Subcutaneous adipose tissue (tissue), 4 donors: ENCODE data around the gene NKX2-2. TPM values are rescaled to one million over a fixed set of nuclear protein-coding genes. Genes with fewer than 3 reads are reported as not detected.

Source experiments
- total RNA-seq, 4 donors: library from RNA; depleted of rRNA; stranded (reverse); fragments of >200 nt; gene quantifications; one replicate each; pipeline ENCODE4 v1.1.0, GENCODE V29; 2016
- TF ChIP-seq, protein P1 (sequence below): fragments of 450-650 bp; IDR thresholded peaks from one replicate; pipeline ENCODE4 v1.5.1; 2016; ENCODE audit warnings: low read depth, mild to moderate bottlenecking, control low read depth, antibody characterized with exemption, moderate library complexity

Gene NKX2-2
- total RNA-seq, 4 donors from 2014 or later = not detected

DNA sequence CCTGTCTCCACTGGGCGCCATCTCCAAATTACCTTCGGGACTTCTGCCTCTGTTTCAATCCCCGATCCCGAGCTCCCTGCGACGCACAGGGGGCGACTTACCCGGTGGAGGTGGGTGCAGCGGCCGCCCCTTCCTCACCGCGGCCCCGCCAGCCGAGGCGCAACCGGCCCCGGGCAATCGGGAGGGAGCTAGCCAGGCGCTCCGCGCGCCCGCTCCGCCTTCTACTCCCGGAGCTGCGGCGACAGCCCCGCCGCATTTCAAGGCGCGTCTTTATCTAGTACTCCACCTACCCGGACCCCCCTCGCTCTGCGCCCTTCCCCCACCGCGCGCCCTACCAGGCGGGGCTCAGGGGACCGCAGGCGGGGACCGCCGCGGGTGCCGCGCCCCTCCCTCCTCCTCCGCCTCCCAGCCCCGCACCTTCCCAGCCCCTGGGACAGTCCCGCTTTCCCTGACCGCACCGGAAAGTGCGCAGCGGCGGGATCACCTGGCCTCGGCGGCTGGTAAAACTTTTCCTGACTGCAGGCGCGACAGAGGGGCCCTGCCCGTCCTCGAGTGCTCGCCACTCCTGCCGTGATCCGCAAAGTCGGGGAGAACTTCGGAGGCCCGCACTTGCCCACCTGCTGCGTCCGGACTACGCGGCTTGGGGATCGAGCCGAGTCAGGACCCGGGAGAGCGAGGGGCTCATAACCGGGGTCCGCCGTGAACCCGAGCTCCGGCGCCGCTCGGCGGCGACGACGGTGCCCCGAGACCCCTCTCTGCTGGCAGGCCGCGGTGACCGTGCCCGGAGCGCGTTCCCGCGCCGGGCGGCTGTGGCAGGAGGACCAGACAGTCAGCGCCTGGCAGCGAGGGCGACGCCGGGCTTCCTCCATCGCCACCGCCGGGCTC lies 8.0 kb upstream of the NKX2-2 start:
- TF ChIP-seq, protein P1, sequence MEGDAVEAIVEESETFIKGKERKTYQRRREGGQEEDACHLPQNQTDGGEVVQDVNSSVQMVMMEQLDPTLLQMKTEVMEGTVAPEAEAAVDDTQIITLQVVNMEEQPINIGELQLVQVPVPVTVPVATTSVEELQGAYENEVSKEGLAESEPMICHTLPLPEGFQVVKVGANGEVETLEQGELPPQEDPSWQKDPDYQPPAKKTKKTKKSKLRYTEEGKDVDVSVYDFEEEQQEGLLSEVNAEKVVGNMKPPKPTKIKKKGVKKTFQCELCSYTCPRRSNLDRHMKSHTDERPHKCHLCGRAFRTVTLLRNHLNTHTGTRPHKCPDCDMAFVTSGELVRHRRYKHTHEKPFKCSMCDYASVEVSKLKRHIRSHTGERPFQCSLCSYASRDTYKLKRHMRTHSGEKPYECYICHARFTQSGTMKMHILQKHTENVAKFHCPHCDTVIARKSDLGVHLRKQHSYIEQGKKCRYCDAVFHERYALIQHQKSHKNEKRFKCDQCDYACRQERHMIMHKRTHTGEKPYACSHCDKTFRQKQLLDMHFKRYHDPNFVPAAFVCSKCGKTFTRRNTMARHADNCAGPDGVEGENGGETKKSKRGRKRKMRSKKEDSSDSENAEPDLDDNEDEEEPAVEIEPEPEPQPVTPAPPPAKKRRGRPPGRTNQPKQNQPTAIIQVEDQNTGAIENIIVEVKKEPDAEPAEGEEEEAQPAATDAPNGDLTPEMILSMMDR = no peak

DNA sequence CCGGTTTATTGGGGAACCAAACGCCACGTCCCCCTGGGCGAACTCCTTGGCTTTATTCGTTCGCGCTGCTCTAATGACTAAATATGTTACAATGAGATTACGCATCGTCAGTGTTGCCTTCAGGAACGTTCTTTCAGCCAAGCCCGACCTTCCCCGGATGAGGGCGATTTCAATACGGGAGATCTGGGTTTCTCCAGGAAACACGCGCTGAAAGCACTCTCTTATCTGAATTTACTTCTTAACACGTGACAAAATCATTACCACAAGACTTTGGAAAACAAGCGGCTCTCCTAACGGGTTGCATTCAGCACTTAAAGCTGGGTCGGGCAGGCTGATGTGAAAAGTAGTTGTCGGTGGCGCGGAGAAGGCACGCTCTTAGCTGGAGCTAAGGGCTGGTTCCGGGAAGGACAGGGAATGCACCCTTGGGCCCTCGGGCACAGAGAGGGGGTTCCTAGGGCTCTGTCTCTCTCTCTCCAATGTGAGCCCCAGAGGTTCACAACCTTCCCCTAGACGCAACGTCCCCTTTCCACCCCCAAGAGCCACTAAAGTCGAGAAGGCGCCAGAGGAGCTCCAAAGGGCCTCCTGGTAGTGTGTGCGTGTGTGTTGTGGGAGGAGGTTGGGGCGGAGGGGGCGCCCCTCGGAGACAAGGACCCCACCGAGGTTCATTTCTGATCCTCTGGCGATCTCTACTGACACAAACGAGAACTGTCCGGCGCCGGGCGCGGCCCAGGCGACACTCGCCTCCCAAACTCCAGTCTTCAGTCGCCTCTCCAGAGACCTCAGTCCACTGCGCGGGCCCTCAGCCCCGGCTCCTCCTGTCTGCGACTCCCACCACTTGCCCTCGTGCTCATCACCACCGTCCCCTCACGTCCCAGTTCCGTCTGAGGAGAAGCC lies 7.1 kb upstream of the NKX2-2 start:
- TF ChIP-seq, protein P1 = no peak

DNA sequence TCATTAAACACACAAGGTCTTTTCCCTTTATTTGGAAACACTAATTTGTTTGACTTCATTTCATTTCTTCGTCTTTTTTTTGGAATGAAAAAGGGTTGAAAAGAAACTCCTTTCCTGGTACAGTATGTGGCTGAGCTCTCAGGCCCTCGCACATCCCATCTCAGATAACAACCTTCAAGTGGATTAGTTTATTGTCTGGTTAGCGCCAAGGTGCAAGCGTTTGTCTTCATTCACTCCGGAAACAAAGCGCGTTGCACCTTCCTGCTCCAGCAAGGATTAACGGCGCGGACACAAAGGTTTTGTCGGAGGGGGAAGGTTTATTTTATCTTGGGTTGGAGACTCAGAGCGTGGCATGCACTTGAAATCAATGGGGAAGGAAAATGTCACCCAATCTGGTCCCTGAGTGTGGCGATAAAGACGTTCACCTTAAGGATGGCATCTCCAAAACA lies 5.3 kb upstream of the NKX2-2 start:
- TF ChIP-seq, protein P1 = no peak

DNA sequence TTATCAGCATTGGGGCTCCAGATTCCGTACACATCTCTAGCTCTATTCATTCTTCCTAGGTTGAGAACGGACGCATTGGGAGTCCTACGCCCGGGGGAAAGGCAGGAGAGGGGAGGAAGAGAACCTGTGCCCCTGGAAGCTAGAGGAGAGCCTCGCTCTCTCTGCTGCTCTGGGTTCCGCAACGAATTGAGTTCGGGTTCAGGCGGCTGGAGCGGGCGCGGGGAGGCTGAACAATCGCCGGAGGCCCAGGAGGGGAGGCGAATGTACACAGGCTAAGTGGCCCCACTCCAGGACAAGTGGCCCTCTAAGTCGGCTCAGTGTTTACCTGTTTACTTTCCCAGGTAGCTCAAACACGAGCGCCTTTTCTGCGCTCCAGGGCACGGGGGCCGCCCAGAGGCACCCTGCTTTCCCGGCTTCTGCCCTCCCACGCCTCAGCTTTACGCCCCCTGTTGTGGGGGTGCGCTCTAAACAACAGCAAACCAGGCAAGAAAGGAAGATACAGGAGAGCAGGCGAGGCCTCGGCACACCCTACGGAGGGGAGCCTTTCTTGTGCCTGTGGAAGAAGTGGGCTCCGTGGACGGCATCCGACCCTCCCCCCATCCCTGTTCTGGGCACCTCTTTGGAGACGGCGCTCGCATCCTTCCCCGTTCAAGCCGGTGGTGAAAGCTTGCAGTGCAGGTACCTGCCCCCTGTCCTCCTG lies 4.6 kb upstream of the NKX2-2 start:
- TF ChIP-seq, protein P1 = no peak

DNA sequence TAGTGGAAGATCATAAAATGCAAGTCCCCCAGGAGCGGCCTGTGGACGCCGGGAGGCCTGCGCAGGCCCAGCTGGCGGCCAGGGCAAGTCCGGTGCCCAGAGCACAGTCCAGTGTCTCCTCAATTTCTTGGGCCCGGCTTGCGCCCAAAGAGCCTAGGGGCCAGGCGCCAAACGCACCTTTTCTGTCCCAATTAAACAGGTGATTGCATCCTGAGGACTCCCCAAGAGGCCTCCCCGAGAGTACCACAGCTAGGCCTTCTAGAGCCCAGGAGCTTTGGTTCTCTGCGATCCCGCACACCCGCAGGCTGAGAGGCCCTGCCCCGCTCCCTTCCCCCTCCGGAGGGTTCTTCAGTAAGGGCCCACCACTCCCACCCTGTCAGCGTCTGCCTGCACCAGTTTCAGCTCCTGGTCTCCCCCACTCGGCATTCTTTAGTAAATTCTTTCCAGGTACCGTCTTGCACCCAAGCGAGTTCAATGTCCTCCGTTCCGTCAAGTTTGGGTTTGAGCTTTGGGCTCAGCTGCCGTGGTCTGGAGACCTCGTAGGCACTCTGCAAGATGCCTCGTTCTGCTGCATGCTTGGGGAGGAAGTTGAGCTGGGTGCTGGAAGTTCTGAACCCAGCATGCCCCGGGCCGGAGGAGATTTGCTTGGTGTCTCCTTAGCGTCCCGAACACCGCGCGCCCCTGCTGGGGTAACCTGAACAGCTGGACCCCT lies 3.9 kb upstream of the NKX2-2 start:
- TF ChIP-seq, protein P1 = no peak

DNA sequence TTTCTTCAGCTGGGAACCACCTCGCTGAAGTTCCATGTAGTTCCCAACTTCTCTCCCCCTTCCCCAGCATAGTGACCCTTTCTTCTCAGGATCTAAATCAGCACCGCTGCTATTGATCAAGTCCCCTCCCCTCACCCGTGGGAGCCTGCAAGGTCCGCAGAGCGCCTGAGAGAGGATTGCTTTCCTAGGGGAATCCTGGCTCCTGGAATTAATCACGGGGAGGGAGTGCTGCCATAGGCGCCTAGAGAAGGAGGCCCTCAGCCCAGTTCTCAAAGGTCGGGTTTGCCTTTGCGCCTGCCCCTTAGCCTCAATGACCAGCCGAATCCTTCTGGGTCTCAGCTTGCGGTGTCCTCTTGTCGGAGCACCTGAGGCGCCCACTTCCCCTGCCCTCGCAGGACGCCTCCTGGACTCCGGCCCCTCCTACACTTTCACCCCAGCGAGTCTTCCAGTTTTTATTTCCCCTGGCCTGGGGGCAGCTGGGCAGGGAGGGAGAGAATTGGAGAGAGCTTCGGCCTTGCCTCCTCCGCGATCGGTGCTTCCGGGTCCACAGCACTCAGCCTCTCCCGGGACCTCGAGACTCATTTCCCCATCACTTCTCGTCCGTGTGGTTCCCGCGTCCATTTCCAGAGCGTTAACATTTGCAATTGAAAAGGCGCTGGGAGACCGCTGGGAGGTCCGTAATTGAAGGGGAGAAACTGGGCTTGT lies 3.1 kb upstream of the NKX2-2 start:
- TF ChIP-seq, protein P1 = no peak
